GM19395 (cell line): ENCODE results near the gene CMSS1.

Experiments used
- ATAC-seq: cut with Tn5 transposase; IDR thresholded peaks from one replicate; pipeline ENCODE4 v1.9.1; 2021; ENCODE audit warnings: mild to moderate bottlenecking, moderate library complexity; ENCODE audit not compliant: unreplicated experiment

CMSS1 gene

DNA sequence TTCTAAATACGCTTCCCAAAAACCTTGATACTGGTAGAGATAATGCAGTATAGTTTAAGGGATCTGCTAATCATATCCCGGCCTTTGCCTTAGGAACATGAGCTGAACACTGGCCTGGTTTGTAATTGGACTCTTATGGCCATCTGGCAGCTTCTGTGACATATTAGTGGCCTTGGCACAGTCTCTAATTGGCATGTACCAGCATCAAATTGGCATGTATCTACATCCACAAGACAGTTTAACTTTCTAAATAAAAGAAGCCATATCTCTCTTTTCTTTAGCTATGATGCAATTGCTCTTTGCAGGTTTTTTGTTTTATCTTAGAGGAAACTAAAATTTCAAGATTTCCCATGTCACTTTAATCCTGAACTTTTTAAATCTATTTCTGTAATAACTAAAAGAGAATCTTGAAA, 341.3 kb downstream of the CMSS1 start:
- ATAC-seq: no peak

DNA sequence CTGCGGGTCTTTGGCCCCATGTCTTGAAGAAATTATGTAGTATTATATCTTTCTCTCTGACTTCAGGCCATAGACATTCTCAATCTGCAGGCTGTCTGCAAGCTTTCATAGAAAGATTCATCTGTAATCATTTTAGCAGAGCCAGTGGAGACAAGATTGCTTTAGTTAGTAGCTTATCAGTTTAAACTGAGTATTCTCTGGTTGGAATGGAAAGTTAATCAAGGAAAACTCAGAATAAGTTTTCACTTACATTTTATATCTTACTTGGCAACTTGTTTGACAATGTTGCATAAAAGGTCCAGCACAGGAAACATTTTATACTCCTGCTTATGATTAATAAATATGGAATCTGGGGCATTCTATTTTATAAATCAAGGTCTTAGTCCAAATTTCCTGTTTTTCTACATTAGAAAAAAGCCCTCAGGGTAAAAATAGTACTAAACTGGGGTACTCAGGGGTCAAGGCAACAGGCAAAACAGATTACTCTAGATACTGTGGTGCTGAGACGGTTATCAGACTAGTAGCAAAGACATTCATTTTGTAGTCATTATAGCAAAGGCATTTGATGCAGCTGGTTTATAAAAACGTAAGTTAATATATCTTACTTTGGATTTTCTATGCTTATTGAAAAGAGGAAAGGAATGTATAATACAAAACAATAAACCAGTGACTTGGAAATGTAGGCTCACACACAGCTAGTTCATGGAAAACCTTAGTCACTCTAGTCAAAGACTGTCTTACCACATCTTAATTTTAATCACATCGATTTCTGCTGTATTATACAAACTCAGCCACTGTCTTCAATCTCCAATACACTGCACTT, 341.9 kb downstream of the CMSS1 start:
- ATAC-seq: no peak

DNA sequence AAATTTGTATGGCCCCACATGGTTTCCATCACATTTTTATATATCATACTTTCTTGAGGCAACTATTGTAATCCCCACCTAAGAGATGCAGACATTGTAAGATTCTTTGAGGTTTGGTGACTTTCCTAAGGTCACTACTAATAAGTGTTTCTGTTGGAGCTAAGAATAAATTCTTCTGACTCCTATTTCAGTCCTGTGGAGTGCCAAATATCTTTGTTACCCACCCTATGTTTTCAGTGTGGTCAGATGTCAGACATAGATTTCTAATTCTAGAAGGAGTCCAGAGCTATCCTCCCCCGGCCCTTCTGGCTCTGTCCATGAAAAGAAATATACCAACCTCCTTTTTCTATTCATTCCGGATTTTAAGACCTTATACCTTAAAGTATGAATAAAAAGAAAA, 342.9 kb downstream of the CMSS1 start:
- ATAC-seq: no peak

DNA sequence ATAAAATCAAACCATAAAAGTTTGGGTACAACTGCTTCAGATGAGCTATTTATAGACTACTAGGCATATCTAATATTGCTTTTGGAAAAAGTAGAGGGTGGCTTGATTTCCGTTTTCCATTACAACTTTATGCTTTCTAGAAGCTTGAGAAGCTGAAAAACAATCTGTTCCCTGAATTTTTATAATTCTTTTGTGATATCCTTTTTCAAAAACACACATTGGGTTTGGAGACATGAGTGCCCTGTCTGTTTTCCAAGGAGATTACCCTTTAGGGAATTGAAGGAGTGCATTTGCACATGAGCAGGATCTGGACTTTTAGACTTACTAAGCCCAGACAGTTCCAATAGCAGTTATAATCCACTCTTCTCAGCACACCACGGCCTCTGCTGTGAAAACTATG, 346.1 kb downstream of the CMSS1 start:
- no peak for ATAC-seq

DNA sequence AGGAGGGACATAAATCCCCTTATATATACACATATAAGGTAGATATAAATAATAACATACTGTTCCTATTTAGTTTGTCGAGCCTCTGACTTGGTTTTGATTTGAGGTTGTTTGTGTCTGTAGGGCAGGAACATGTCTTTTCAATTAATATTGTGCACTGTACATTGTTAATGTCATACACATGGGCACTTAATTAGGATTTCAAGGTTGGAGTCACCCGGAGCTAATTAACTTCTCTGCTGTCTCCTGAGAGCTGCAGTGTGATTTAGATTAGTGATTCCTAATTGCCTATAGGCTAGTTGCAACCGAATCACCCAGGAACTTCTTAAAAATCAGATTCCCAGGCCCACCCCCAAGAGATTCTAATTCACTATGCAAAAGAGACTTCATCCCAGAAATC, 347.1 kb downstream of the CMSS1 start:
- no peak for ATAC-seq

DNA sequence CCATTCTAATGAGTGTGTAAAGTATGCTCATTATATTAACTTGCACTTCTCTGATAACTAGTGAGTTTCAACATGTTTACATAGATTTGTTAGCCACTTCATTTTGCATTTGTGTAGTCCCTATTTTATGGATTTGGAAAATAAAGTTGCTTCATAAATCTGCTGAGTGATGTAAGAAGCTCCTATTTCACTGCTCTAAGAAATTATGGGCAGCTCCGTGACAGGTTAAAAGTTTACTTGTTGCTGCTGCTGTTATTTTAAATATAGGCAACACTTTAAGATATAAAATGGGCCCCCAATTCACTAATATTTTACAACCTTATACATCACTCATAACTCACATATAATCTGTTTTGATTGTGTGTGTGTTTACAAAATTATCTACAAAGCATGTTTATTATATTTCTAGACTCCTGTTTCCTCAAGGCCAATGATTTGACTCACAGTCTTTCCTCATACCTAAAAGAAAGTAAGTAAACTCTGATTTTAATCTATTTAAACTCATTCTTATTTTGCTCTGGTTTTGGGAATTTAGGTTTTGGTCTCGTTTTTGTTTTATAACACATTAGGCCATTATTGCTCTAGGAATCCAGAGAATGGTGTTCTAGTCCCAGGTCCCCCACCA, 348.4 kb downstream of the CMSS1 start:
- ATAC-seq: no peak

DNA sequence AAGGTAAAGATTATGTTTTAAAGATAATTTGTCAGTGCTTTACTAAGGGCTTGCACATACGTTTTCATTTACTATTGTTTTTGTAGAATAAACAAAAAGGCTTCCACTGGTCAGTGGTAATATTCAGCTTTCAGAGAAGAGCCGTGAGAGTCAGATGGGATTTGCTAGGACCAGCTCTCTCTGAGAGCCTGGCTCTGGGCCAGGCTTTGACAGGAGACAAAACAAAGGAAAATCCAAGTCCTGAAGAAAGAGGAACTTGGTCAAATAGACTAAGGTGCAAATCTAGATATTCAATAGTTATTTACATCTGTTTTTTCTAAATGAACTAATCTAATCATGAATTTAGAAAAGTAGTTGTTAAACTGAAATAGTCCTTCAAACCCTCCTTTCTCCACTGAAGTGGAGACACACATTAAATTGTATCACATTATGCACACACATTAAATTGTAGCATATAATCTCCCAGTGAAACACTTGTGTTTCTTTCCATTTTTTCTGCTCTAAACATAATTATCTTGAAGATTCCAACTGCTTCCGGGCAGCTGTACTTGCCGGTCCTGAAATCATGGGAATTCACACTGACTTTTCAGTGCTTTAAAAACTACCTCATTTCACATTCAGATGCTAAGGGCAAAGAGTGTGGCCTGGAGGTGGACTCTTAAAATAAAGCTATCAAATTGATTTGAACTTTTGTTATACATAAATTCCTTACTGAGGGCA, 351.7 kb downstream of the CMSS1 start:
- no peak for ATAC-seq

DNA sequence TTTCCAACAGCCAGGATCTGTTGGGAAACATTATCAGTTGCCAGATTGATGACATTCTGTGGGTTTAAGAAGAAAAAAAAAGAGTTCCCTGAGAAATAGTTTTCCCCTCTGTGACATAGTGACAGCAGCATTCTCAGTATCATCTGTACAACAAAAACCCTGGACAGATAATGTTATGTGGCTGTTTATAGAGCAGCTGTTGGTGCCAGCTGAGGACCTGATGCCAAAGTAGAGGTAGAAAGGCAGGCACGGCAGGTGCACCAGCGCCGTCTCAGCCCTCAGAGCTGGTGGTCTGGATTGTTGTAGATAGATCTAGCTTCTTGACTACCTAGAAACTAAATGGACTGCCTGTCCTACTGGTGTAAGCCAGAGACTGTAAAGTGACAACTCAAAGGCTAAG, 352.8 kb downstream of the CMSS1 start:
- ATAC-seq: no peak

DNA sequence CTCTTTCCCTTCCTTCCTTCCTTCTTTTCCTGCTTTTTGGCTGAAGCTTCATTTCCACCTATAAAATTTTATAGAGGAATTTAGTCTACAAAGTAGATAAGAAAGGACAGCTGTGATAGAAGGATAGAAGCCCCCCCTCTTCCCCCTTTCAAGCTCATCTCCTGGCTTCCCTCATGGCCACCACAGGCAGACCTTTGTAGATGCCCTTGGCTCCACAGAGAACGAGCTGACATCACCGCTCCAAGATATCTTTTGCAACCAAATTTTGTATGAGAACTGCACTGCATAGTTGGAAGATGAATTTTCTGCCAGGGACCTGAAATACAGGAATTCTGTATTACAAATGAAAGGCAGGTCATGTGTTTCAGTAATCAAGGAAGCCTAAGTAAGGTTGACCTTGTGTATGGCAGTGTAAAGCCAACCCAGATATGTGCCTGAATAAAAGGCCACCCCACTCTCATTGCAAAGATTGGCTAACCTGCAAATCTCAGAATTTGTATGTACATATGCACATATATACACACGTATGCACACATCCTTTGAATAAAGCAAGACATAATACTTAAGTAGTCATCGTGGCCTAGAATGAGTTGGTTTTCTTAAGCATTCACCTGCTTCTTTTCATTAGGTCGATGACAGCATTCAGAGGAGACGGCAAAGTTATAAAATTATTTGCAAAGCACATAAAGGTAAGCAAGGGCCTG, 353.7 kb downstream of the CMSS1 start:
- ATAC-seq: no peak

DNA sequence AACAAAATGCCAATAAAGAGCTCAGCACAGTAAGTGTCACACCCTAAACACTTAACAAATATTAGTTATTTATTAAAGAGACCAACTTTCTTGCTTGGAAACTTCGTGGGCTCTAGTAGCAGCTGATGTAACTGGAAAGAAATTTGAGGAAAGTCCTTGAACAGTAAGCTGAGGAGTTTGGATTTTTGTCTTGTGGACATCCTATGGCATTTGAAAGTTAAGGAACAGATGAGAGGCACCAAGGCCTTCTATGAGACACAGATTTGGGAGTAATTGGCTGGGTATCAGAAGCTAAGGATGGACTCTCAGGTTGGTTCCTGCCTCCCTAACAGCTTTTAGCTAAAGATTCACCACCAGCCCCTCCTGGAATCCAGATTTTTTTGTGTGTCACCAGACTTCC, 356.3 kb downstream of the CMSS1 start:
- no peak for ATAC-seq

DNA sequence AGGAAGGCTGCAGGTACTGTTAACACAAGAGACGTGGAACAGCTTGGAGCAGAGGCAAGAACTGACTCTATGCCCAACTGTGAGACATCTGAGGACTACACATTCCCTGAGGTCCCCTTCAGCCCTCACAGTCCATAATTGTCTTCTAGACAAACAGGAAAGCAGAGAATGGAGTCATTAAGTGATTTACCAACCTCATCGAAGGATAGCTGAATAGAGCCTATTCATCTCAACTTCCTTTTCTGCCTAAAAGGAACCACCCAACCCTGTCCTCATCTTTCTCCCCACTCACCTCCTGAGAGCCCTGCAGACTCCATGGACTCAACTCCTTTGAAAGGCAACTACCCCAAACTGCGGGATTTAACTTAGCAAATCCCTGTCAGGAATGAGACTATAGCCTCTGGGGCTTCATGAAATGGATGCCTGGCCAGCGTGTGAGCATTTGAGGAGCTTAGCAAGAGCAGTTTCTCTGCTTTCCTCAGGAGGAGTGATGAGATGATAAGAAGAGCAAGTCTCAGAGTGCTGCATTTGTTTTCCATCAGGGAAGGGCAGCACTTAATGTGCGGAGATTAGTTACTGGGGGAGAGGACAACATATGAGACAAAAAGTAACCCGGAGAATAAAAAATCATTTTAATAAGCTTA, 358.1 kb downstream of the CMSS1 start:
- no peak for ATAC-seq

DNA sequence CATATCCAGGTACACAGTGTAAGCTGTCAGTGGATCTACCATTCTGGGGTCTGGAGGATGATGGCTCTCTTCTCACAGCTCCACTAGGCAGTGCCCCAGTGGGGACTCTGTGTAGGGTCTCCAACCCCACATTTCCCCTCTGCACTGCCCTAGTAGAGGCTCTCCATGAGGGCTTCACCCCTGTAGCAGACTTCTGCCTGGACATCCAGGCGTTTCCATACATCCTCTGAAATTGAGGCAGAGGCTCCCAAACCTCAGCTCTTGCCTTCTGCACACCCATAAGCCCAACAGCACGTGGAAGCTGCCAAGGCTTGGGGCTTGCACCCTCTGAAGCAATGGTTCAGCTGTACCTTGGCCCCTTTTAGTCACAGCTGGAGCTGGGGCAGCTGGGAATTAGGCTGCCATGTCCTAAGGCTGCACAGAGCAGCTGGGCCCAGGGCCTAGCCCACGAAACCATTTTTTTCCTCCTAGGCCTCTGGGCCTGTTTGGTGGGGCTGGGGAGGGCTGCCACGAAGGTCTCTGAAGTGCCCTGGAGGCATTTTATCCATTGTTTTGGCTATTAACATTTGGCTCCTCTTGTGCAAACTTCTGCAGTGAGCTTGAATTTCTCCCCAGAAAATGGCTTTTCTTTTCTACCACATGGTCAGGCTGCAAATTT, 362.2 kb downstream of the CMSS1 start:
- no peak for ATAC-seq

DNA sequence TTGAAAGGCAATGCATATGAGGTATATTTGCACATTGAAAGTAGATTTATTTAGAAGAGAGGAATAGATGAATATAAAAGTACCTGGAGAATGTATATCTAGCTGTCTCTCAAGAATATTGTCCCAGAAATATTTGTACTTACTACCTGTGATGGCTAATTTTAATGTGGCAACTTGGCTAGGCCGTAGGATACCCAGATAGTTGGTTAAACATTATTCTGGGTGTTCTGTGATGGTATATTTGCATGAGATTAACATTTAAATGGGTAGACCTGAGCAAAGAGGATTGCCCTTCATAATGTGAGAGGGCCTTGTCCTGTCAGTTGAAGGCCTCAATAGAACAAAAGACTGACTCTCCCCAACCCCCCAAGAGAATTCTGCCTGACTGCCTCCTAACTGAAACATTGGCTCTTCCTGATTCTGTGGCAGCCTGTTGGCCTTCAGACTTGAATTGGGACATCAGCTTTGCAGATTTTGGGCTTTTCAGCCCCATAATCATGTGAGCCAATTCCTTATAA, 366.0 kb downstream of the CMSS1 start:
- no peak for ATAC-seq

DNA sequence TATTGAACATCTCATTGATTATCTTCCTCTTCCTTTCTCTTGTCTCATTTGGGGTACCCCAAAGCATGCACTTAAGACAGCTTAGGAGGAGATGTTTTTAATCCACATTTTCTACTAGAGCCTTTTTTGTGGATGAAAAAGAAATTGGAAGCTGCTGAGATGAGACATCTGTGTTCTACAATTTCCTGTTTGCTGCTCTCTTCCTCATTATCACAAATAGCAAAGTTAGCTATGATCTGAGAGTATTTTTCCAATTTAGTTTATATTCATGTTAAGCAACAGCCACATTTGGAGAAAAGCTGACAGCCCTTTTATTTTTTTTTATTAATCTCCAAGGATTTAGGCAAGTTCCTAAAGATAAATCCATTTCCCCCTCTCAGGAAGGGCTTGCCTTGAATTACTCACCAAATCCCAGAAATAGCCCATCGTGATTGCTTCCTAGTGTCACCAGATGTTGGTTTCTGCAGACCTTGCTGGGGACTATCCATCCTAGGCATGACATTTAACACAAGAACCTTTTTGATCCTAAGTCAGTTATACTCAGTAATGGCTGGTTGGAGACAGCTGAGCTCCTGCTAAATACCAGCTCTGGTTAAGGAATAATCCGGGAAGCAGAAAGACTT, 367.4 kb downstream of the CMSS1 start:
- no peak for ATAC-seq

DNA sequence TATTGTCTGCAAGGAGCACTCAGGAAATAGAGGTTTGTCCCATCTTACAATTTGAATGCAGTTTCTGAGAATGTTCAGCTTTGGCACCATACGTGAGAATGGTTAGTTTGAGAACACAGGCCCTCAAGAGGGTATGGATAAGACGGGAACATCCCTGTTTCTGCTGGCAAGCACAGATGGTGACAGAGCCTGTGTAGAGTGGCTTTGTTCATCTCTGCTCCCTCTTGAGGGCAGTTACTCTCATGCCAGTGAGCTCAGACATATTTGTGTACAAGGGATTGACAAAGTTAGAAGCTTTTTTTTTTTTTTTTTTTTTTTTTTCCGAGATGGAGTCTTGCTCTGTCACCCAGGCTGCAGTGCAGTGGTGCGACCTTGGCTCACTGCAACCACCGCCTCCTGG, 368.2 kb downstream of the CMSS1 start:
- ATAC-seq: no peak

DNA sequence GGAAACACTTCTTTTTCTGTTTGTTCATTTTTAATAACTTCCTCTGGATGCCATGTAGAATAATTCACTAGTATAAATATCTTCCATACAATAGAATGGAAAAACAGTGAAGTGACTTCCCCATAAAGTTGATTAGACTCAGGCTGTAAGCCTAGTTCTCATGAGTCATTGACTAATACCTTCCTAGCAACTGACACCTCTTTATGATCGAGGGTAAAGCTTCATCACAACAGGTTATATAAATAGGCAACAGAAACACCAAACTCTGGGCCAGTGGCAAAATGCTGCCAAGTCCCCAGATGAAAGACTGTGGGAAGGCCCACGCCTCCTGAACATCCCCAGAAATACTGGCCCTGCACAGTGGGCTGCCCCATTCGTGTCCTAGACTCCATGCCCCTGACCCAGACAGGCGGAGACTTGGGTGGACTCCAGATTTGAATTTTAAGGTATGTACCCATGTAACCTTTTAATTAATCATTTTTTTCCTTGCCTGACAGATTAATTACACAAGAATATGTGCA, 371.8 kb downstream of the CMSS1 start:
- ATAC-seq: no peak

DNA sequence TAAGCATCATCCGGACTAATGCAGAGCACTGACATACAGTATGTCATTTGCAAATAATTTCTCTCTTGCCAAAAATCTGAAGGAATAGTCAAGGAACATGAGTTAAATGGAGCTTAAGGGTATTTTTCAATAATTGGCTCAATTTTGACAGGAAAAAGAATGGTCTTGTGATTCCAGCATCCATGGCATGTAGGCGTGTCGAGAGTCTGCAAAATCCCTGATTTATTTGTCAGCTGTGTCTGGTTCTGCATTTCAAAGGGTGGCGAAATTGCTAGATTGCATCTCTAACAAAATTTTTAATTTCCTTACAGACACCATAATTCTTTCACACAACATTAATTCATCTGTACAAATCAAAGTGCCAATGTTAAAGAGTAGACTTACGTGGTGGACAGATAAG, 377.7 kb downstream of the CMSS1 start:
- ATAC-seq: no peak

DNA sequence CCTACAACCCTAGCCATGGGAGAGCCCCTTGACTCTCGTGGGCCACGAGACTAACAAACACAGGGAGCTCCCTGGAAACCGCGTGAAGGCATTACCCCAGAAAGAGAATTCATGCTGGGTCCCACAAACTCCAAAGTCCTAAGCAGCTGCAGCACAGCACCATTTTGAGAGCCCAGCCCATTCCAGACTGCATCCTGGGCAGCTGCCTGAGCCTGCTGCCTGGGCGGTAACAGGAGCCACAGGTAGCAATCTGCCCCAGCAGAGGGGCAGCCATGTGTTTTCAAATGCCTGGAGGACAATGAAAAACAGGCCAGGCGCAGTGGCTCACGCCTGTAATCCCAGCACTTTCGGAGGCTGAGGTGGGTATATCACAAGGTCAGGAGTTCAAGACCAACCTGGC, 380.2 kb downstream of the CMSS1 start:
- no peak for ATAC-seq

DNA sequence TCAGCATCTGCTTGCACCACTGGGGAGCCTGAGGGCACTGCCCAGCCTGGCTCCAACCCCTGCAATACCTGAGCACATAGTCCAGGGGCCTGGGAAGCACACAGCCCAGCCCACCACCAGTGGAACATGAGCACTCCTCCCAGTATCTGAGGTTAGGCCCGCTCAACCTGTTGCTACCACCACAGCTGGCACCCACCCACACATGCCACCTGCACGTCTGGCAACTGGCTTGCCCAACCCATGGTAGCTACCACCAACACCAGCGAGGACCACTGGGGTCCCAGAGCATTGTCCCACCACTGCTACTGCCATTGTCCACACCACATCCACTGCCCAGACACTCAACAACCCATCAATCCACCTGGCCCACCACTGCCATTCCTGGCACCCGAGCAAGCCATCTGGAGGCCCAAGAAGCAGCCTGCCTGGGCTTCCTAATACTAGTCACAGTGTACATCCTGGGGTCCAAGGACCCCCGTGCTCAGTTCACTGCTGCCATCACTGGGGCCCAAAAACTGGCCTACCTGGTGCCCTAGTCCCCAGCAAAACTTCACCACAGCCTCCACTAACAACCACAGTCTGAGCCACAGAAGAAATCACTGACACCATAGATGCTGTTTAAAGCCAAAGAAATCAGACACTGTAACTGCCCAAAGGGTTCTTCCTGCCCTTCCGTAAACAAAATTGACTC, 381.1 kb downstream of the CMSS1 start:
- ATAC-seq: no peak
